PFSK-1 (cell line): ENCODE results near the gene ZNF700.

ENCODE experiments used
- FOXP2 ChIP-seq: optimal IDR thresholded peaks from 2 replicates; pipeline ENCODE3; 2011; ENCODE audit warnings: borderline replicate concordance, control low read depth, inconsistent platforms; ENCODE audit not compliant: insufficient read depth; ENCODE audit errors: extremely low read length, extremely low read depth
- POLR2AphosphoS5 ChIP-seq: IDR thresholded peaks from 2 replicates; pipeline ENCODE4 v1.6.1; 2012; ENCODE audit warnings: low read depth, mild to moderate bottlenecking, control low read depth, low read length, moderate library complexity
- REST ChIP-seq, 2 experiments: IDR thresholded peaks; 2 replicates each; pipeline versions ENCODE4 v1.6.1 to v1.8.0; 2011 to 2012; ENCODE audit warnings: low read depth in 2 of 2, low read length in 2 of 2, control low read depth in 1 of 2, inconsistent platforms in 1 of 2, mild to moderate bottlenecking in 1 of 2, moderate library complexity in 1 of 2; ENCODE audit not compliant: insufficient read depth in 1 of 2
- SIN3A ChIP-seq: IDR thresholded peaks from 2 replicates; pipeline ENCODE4 v1.6.1; 2012; ENCODE audit warnings: mild to moderate bottlenecking, low read length, moderate library complexity, borderline replicate concordance; ENCODE audit not compliant: insufficient read depth
- TAF1 ChIP-seq: IDR thresholded peaks from 2 replicates; pipeline ENCODE4 v1.6.1; 2012; ENCODE audit warnings: low read length, control low read depth, borderline replicate concordance; ENCODE audit not compliant: insufficient read depth

Gene ZNF700

GRCh38 chr19:11942008-11942842, 17.3 kb downstream of the ZNF700 start:
- no peak for TF ChIP-seq FOXP2
- no peak for TF ChIP-seq POLR2AphosphoS5
- no peak for TF ChIP-seq SIN3A
- no peak for TF ChIP-seq REST (IDR thresholded peaks at IDR 0.05; ENCODE audit: insufficient read depth in 1 of 2, low read depth in 2 of 2, low read length in 2 of 2)
- TF ChIP-seq TAF1 = no peak

- TF ChIP-seq REST (IDR thresholded peaks at IDR 0.05; ENCODE audit: insufficient read depth in 1 of 2, low read depth in 2 of 2, low read length in 2 of 2) (no peak), FOXP2 (no peak), POLR2AphosphoS5 (no peak), TAF1 (no peak), SIN3A (no peak)
Measured at GRCh38 chr19:11942843-11943108, 17.9 kb downstream of the ZNF700 start.

- TF ChIP-seq SIN3A (no peak), FOXP2 (no peak), POLR2AphosphoS5 (no peak), TAF1 (no peak), REST (IDR thresholded peaks at IDR 0.05; ENCODE audit: insufficient read depth in 1 of 2, low read depth in 2 of 2, low read length in 2 of 2) (no peak)
Measured at GRCh38 chr19:11944656-11945055, 19.7 kb downstream of the ZNF700 start.

- TF ChIP-seq POLR2AphosphoS5 (no peak), REST (IDR thresholded peaks at IDR 0.05; ENCODE audit: insufficient read depth in 1 of 2, low read depth in 2 of 2, low read length in 2 of 2) (no peak), FOXP2 (no peak), SIN3A (no peak), TAF1 (no peak)
Measured at GRCh38 chr19:11948646-11949045, 23.7 kb downstream of the ZNF700 start.
